Astrocyte of the spinal cord (primary cell): ENCODE results near the gene HINT1.
A peak's percentile ranks its signal among the peaks of the same experiment; 100 is the strongest.

Experiments
- DNase-seq: peaks from one replicate; pipeline ENCODE4 v3.0.0; 2011; ENCODE audit warnings: low read depth, low spot score
- H3K4me3 ChIP-seq: 2 replicates; pipeline ENCODE4 v1.5.1; 2011; ENCODE audit warnings: low read depth, mild to moderate bottlenecking, low read length, moderate library complexity
- CTCF ChIP-seq: IDR thresholded peaks from 2 replicates; pipeline ENCODE4 v1.5.1; 2012; ENCODE audit warnings: low read depth, mild to moderate bottlenecking, low read length, inconsistent platforms
- in situ Hi-C: cut with HindIII; loops from 2 replicates; pipeline ENCODE4 v1.10.0; 2017; ENCODE audit warnings: low sequenced_read_pairs

The HINT1 gene

GRCh38 chr5:131112424-131112823 lies 52.6 kb downstream of the HINT1 start:
- in situ Hi-C loops = no loop called here
- no peak for TF ChIP-seq CTCF
- DNase-seq = no peak

GRCh38 chr5:131110256-131110594 lies 54.8 kb downstream of the HINT1 start:
- in situ Hi-C loops = no loop called here
- H3K4me3 ChIP-seq = no peak overlapping the region
- TF ChIP-seq CTCF = no peak
- DNase-seq = no peak

More at GRCh38 chr5:131112424-131112823, 52.6 kb downstream of the HINT1 start:
- no peak overlapping the region for H3K4me3 ChIP-seq

DNA sequence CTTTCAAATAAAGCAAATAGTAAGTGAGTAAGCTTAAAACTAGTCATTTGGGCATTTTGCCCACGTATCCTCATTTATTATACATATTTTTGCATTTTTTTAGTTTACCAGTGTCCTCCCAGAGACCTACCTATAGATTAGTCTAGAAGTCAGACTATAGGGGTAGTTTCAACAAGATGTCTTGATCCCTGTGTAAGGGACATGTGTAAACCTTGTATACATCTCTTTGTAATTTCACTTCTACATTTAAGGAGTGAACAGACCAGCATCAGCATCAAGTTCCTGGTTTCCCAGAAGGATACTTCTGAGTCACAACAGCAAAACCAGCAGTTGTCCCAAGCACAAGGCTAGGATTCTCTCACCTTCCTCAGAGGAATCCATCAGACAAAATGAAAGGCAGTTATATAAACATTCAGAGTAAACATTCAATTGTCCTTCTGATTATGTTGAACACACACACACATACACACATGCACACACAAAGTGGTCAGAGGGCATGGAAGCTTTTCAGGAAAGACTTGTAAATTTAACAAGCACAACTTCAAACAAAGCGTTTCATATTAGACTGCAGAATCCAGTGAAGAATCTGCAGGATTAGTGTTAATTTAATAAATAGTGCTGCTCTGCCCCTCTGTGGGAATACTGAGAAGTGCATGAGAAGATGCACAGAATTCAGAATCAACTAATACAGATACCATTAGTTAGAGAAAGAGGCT lies 55.4 kb downstream of the HINT1 start:
- H3K4me3 ChIP-seq = no peak overlapping the region
- DNase-seq = peak; percentile 50
- in situ Hi-C loops = no loop called here
- TF ChIP-seq CTCF = peak; percentile 67
